OCI-LY3 (cell line): ENCODE measurements around the gene CDC14A.

ENCODE experiments used
- EZH2phosphoT487 ChIP-seq: fragments of 200-600 bp; shearing (Covaris generic); IDR thresholded peaks from 2 replicates; pipeline ENCODE4 v1.6.1; 2018; ENCODE audit warnings: antibody characterized with exemption, mixed run types, low read depth
- TF ChIP-seq, protein P1 (sequence below): fragments of 200-600, 300-600 bp; sonication (generic); IDR thresholded peaks from 2 replicates; pipeline ENCODE4 v1.5.1; 2014; ENCODE audit warnings: antibody characterized with exemption, low read length, low read depth

DNA sequence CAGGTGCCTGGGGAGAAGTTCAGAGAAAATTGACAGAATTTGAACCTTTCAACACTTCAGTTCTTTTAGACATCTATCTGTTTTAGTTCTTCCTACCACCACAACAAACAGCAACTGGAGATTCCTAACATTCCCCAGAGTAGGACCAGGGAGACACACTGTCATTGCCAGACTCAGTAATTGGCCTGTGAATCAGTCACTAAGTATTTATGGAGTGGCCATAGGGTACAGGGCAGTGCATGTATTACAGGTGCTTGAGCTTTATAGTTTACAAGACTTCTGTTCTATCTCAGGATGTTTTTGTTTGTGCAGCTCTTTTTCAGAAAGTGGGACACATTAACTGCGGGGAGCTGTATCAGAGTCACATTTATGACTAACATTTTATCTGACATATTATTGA, 1.7 kb downstream of the CDC14A start:
- TF ChIP-seq, protein P1, sequence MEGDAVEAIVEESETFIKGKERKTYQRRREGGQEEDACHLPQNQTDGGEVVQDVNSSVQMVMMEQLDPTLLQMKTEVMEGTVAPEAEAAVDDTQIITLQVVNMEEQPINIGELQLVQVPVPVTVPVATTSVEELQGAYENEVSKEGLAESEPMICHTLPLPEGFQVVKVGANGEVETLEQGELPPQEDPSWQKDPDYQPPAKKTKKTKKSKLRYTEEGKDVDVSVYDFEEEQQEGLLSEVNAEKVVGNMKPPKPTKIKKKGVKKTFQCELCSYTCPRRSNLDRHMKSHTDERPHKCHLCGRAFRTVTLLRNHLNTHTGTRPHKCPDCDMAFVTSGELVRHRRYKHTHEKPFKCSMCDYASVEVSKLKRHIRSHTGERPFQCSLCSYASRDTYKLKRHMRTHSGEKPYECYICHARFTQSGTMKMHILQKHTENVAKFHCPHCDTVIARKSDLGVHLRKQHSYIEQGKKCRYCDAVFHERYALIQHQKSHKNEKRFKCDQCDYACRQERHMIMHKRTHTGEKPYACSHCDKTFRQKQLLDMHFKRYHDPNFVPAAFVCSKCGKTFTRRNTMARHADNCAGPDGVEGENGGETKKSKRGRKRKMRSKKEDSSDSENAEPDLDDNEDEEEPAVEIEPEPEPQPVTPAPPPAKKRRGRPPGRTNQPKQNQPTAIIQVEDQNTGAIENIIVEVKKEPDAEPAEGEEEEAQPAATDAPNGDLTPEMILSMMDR, result no peak
- TF ChIP-seq EZH2phosphoT487, result no peak
